K562 (cell line): ENCODE measurements around the gene ECHDC3. TPM values are rescaled to one million over a fixed set of nuclear protein-coding genes. Genes with fewer than 3 reads are reported as not detected.
A peak's percentile ranks its signal among the peaks of the same experiment; 100 is the strongest.

Source experiments
- CREM ChIP-seq: IDR thresholded peaks from 2 replicates; pipeline ENCODE4 v1.6.1; 2014; ENCODE audit warnings: antibody characterized with exemption, low read depth
- CSDE1 ChIP-seq, 2 experiments: fragments of 450-650 bp; IDR thresholded peaks; 2 replicates each; pipeline ENCODE4 v1.6.1; 2016; ENCODE audit warnings: mild to moderate bottlenecking in 1 of 2
- CXXC5 ChIP-seq: fragments of 250-450 bp; sonication (Bioruptor Pico); IDR thresholded peaks from 2 replicates; pipeline ENCODE4 v1.8.0; 2022; ENCODE audit warnings: inconsistent platforms, mild to moderate bottlenecking, moderate library complexity
- ELF4 ChIP-seq: fragments of 450-650 bp; formaldehyde crosslinking; IDR thresholded peaks from 2 replicates; pipeline ENCODE4 v1.4.0; 2022; ENCODE audit warnings: missing genetic modification characterization
- ETV1 ChIP-seq: fragments of 450-650 bp; conservative IDR thresholded peaks from 2 replicates; pipeline ENCODE4 v1.6.1; 2016; ENCODE audit warnings: missing genetic modification characterization, control low read depth, low read depth, missing compliant biosample characterization
- FOXM1 ChIP-seq, 2 experiments: fragments of 450-650 bp in 1 of 2; sonication (generic) in 1 of 2; formaldehyde crosslinking in 1 of 2; IDR thresholded peaks; 2 replicates each; pipeline versions ENCODE4 v1.6.1 to v1.9.0; 2017 to 2022; ENCODE audit warnings: low read depth in 2 of 2, mild to moderate bottlenecking in 2 of 2, missing genetic modification reagents in 1 of 2, moderate library complexity in 1 of 2
- GATAD2A ChIP-seq: fragments of 450-650 bp; IDR thresholded peaks from 2 replicates; pipeline ENCODE4 v1.6.1; 2017
- HMGN3 ChIP-seq: IDR thresholded peaks from 2 replicates; pipeline ENCODE4 v1.6.1; 2011; ENCODE audit warnings: borderline replicate concordance, low read depth, mild to moderate bottlenecking, mixed read lengths, low read length; ENCODE audit not compliant: insufficient read length; ENCODE audit errors: extremely low read depth
- ILF3 ChIP-seq: fragments of 450-650 bp; IDR thresholded peaks from 2 replicates; pipeline ENCODE4 v1.6.1; 2018; ENCODE audit warnings: antibody characterized with exemption, mild to moderate bottlenecking, moderate library complexity, borderline replicate concordance
- IRF9 ChIP-seq: fragments of 450-650 bp; IDR thresholded peaks from 2 replicates; pipeline ENCODE4 v1.6.1; 2016; ENCODE audit warnings: missing biosample characterization, missing genetic modification characterization
- KLF6 ChIP-seq: fragments of 250-450 bp; sonication (Bioruptor Pico); IDR thresholded peaks from 2 replicates; pipeline ENCODE4 v1.4.0; 2020; ENCODE audit warnings: mild to moderate bottlenecking, moderate library complexity, borderline replicate concordance
- MCM2 ChIP-seq: fragments of 450-650 bp; IDR thresholded peaks from 2 replicates; pipeline ENCODE4 v1.6.1; 2017; ENCODE audit warnings: low read depth, mild to moderate bottlenecking
- MTA1 ChIP-seq: fragments of 450-650 bp; IDR thresholded peaks from 2 replicates; pipeline ENCODE4 v1.6.1; 2017; ENCODE audit warnings: borderline replicate concordance
- NBN ChIP-seq: fragments of 450-650 bp; IDR thresholded peaks from 2 replicates; pipeline ENCODE4 v1.6.1; 2016; ENCODE audit warnings: low read depth, mild to moderate bottlenecking
- NFRKB ChIP-seq: fragments of 450-650 bp; IDR thresholded peaks from 2 replicates; pipeline ENCODE4 v1.6.1; 2016; ENCODE audit warnings: low read depth
- PHF20 ChIP-seq: fragments of 450-650 bp; IDR thresholded peaks from 2 replicates; pipeline ENCODE4 v1.6.1; 2018; ENCODE audit not compliant: partially characterized antibody
- PHTF2 ChIP-seq: fragments of 250-450 bp; sonication (Bioruptor Pico); IDR thresholded peaks from 2 replicates; pipeline ENCODE4 v1.5.0; 2021; ENCODE audit warnings: mild to moderate bottlenecking
- RAD21 ChIP-seq, 2 experiments: fragments of 250-450 bp in 1 of 2; fragments of 450-650 bp in 1 of 2; sonication (Bioruptor Pico) in 1 of 2; formaldehyde crosslinking in 1 of 2; IDR thresholded peaks in 1 of 2; conservative IDR thresholded peaks in 1 of 2; 2 replicates each; pipeline versions ENCODE4 v1.4.0 to v1.8.0; 2020 to 2022; ENCODE audit warnings: mild to moderate bottlenecking in 2 of 2, moderate library complexity in 1 of 2
- RBM25 ChIP-seq: fragments of 200-400 bp; formaldehyde crosslinking; IDR thresholded peaks from 2 replicates; pipeline ENCODE4 v1.6.1; 2018; ENCODE audit warnings: low read length, low read depth, moderate library complexity; ENCODE audit not compliant: severe bottlenecking
- RFX5 ChIP-seq: IDR thresholded peaks from 2 replicates; pipeline ENCODE4 v1.6.1; 2011; ENCODE audit warnings: low read depth, mild to moderate bottlenecking, improper control_type of control experiment, low read length
- RFX7 ChIP-seq: fragments of 250-450 bp; sonication (Bioruptor Pico); IDR thresholded peaks from 2 replicates; pipeline ENCODE4 v1.5.1; 2021; ENCODE audit warnings: mild to moderate bottlenecking
- TFE3 ChIP-seq: fragments of 450-650 bp; formaldehyde crosslinking; IDR thresholded peaks from 2 replicates; pipeline ENCODE4 v1.4.0; 2020; ENCODE audit warnings: mild to moderate bottlenecking, mixed read lengths
- ZFPM2 ChIP-seq: fragments of 250-450 bp; sonication (Bioruptor Pico); IDR thresholded peaks from 2 replicates; pipeline ENCODE4 v1.5.1; 2022; ENCODE audit warnings: mild to moderate bottlenecking
- ZNF174 ChIP-seq: fragments of 250-450 bp; sonication (Bioruptor Pico); IDR thresholded peaks from 2 replicates; pipeline ENCODE4 v1.4.0; 2020; ENCODE audit warnings: mild to moderate bottlenecking
- ZNF785 ChIP-seq: fragments of 250-450 bp; sonication (Bioruptor Pico); IDR thresholded peaks from 2 replicates; pipeline ENCODE4 v1.4.0; 2020; ENCODE audit warnings: mild to moderate bottlenecking
- polyA plus RNA-seq, 8 experiments: library from polyadenylated mRNA; depleted of rRNA in 4 of 8; stranded (reverse) in 5 of 8; unstranded in 3 of 8; fragments of >200 nt; fragmentation: Nextera tagmentation in 2 of 8; fragmentation: Illumina TruSeq in 1 of 8; extraction: Ambion mirVana in 2 of 8; extraction: Trizol in 1 of 8; gene quantifications; 2 replicates each; pipeline versions ENCODE4 v1.2.1 to v1.2.3, GENCODE V29; 2011 to 2014; ENCODE audit warnings: inconsistent platforms in 1 of 8, missing spikeins in 1 of 8
- total RNA-seq, 7 experiments: library from RNA; depleted of rRNA in 6 of 7; stranded (reverse); fragments of >200 nt in 6 of 7; fragmentation: Illumina TruSeq in 2 of 7; extraction: Trizol in 2 of 7; gene quantifications; 2 replicates each; pipeline versions ENCODE4 v1.2.1 to v1.2.3, GENCODE V29; 2011 to 2021; ENCODE audit warnings: low replicate concordance in 1 of 7
- TF ChIP-seq, protein P1 (sequence below): fragments of 250-450 bp; sonication (Bioruptor Pico); IDR thresholded peaks from 2 replicates; pipeline ENCODE4 v1.6.1; 2021; ENCODE audit warnings: mild to moderate bottlenecking
- TF ChIP-seq, protein P2 (sequence below): fragments of 250-450 bp; sonication (Bioruptor Pico); IDR thresholded peaks from 2 replicates; pipeline ENCODE4 v1.4.0; 2020

Gene ECHDC3
- total and polyA plus RNA-seq, 9 of the 15 experiments (the other 6 are each of a cell fraction or from before 2014, with no cell fraction given), result 0.53 to 21.9 (median 15.7) TPM

DNA sequence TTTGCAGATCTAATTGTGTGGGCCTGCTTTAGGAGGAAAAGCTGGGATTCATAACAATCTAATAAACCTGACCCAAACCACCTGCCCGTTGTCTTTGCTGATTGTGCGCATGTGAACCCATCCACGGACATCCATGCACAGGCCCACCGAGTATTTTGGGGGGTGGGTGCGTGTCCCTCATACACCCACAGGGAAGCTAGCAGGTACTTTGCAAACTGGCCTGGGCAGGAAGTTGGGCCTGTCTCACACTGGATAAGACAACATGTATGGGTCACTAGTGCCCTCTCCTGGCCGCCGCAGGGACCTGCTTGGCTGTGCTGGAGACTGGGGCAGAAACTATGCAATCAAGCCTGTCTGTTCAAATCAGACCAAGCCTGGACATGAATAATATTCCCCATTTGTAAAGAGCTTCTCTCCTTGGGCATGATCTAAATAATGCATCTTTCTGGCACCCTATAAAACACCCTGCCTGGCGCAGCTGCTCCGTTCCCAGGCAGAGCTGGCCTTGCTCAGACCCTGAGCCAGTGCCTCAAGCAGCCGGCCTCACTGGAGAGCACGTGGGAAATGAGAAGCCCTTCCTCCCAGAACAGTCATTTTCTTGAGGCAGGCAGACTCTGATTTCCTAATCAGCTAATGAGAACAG is 15.8 kb downstream of the ECHDC3 start (continued):
- no peak for TF ChIP-seq ZNF174
- no peak for TF ChIP-seq RFX5
- TF ChIP-seq HMGN3, result no peak
- TF ChIP-seq RBM25, result no peak
- no peak for TF ChIP-seq PHF20
- no peak for TF ChIP-seq IRF9 (tag)
- TF ChIP-seq MTA1, result no peak; the same call in 1 of the 2 replicates
- no peak for TF ChIP-seq RFX7 (CRISPR knock-in tag)
- TF ChIP-seq TFE3 (CRISPR knock-in tag), result no peak
- peak; percentile 93 to 94 for TF ChIP-seq RAD21 (CRISPR knock-in tag; conservative IDR thresholded peaks at IDR 0.05 in 1 of 2, IDR thresholded peaks at IDR 0.05 in 1 of 2)
- TF ChIP-seq MCM2, result no peak
- TF ChIP-seq, protein P1, sequence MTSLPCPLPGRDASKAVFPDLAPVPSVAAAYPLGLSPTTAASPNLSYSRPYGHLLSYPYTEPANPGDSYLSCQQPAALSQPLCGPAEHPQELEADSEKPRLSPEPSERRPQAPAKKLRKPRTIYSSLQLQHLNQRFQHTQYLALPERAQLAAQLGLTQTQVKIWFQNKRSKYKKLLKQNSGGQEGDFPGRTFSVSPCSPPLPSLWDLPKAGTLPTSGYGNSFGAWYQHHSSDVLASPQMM, result no peak
- 0 out of 2 replicates have a peak, but pooled peaks have one; percentile 38 for TF ChIP-seq CREM
- peak; percentile 68 for TF ChIP-seq ETV1 (tag)
- no peak; the same call in 1 of the 2 replicates for TF ChIP-seq CXXC5
- TF ChIP-seq FOXM1 (IDR thresholded peaks at IDR 0.05; ENCODE audit: low read depth), result no peak
- no peak for TF ChIP-seq FOXM1 (CRISPR knock-in tag; IDR thresholded peaks at IDR 0.05; ENCODE audit: low read depth)
- no peak for TF ChIP-seq KLF6 (CRISPR knock-in tag)
- no peak for TF ChIP-seq GATAD2A
- no peak for TF ChIP-seq ELF4 (CRISPR knock-in tag)
- TF ChIP-seq PHTF2 (CRISPR knock-in tag), result no peak
- TF ChIP-seq, protein P2, sequence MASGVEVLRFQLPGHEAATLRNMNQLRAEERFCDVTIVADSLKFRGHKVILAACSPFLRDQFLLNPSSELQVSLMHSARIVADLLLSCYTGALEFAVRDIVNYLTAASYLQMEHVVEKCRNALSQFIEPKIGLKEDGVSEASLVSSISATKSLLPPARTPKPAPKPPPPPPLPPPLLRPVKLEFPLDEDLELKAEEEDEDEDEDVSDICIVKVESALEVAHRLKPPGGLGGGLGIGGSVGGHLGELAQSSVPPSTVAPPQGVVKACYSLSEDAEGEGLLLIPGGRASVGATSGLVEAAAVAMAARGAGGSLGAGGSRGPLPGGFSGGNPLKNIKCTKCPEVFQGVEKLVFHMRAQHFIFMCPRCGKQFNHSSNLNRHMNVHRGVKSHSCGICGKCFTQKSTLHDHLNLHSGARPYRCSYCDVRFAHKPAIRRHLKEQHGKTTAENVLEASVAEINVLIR (CRISPR knock-in tag), result no peak
- TF ChIP-seq CSDE1 (IDR thresholded peaks at IDR 0.05), result no peak
- no peak for TF ChIP-seq NFRKB
- TF ChIP-seq ILF3, result no peak
- TF ChIP-seq ZFPM2 (CRISPR knock-in tag), result no peak
- no peak for TF ChIP-seq ZNF785 (CRISPR knock-in tag)
- TF ChIP-seq NBN, result no peak
